OCI-M1 (cell line): Measurements from ENCODE around the gene OSBPL2.
A peak's percentile ranks its signal among the peaks of the same experiment; 100 is the strongest.

ENCODE experiments used
- DNase-seq: peaks from one replicate; lab custom pipeline; 2025; lab: John Stamatoyannopoulos, UW

The OSBPL2 gene

GRCh38 chr20:62222266-62222850 lies 16.0 kb upstream of the OSBPL2 start:
- no peak for DNase-seq

GRCh38 chr20:62222972-62223371 lies 15.3 kb upstream of the OSBPL2 start:
- DNase-seq, result no peak

GRCh38 chr20:62223571-62223970 lies 14.8 kb upstream of the OSBPL2 start:
- DNase-seq, result no peak

GRCh38 chr20:62224113-62224855 lies 14.0 kb upstream of the OSBPL2 start:
- DNase-seq, result no peak

- DNase-seq, result no peak
Observed at GRCh38 chr20:62225026-62225425, 13.3 kb upstream of the OSBPL2 start.

- no peak for DNase-seq
Observed at GRCh38 chr20:62225820-62226635, 12.3 kb upstream of the OSBPL2 start.

GRCh38 chr20:62226707-62227590 lies 11.4 kb upstream of the OSBPL2 start:
- DNase-seq, result no peak

GRCh38 chr20:62227591-62227976 lies 10.7 kb upstream of the OSBPL2 start:
- no peak for DNase-seq

GRCh38 chr20:62227977-62228958 lies 10.1 kb upstream of the OSBPL2 start:
- no peak for DNase-seq

- DNase-seq, result no peak
Observed at GRCh38 chr20:62228982-62229545, 9.3 kb upstream of the OSBPL2 start.

GRCh38 chr20:62229667-62230066 lies 8.7 kb upstream of the OSBPL2 start:
- no peak for DNase-seq

- no peak for DNase-seq
Observed at GRCh38 chr20:62230276-62230675, 8.0 kb upstream of the OSBPL2 start.

GRCh38 chr20:62230696-62231095 lies 7.6 kb upstream of the OSBPL2 start:
- no peak for DNase-seq

- no peak for DNase-seq
Observed at GRCh38 chr20:62231292-62231691, 7.0 kb upstream of the OSBPL2 start.

- no peak for DNase-seq
Observed at GRCh38 chr20:62232194-62232593, 6.1 kb upstream of the OSBPL2 start.

- no peak for DNase-seq
Observed at GRCh38 chr20:62232770-62233645, 5.3 kb upstream of the OSBPL2 start.

GRCh38 chr20:62233684-62234083 lies 4.6 kb upstream of the OSBPL2 start:
- peak; percentile 15 for DNase-seq

- no peak for DNase-seq
Observed at GRCh38 chr20:62234339-62234738, 4.0 kb upstream of the OSBPL2 start.

GRCh38 chr20:62235001-62235776 lies 3.1 kb upstream of the OSBPL2 start:
- peak; percentile 5 for DNase-seq
